BJ (cell line): Measurements from ENCODE around the gene GTF2IRD1. TPM values are rescaled to one million over a fixed set of nuclear protein-coding genes. Genes with fewer than 3 reads are reported as not detected.
"Not testable (repeated sequence)": the region's sequence is repeated elsewhere in the genome, so short reads cannot be mapped to it uniquely, and the experiment has no call there.

Experiments
- CTCF ChIA-PET: fragments of 350-600 bp; formaldehyde crosslinking; extraction: SDS; loops from one replicate; lab custom pipeline; 2021; ENCODE audit warnings: antibody characterized with exemption, inconsistent platforms; lab: Yijun Ruan, JAX
- POLR2A ChIA-PET: fragments of 300-600 bp; sonication (Branson Sonifier 250); formaldehyde crosslinking; extraction: SDS; loops from one replicate; lab custom pipeline; 2021; ENCODE audit warnings: antibody characterized with exemption; lab: Charles Lee
- DNase-seq: peaks from one replicate; pipeline ENCODE4 v3.0.0-alpha.2; 2011; ENCODE audit warnings: low read depth
- H3K27me3 ChIP-seq: 2 replicates; pipeline ENCODE4 v1.6.0; 2011; ENCODE audit warnings: low read length; ENCODE audit not compliant: control insufficient read depth, insufficient read depth
- H3K36me3 ChIP-seq: 2 replicates; pipeline ENCODE4 v1.5.1; 2011; ENCODE audit warnings: low read length; ENCODE audit not compliant: control insufficient read depth, insufficient read depth
- H3K4me3 ChIP-seq: 2 replicates; pipeline ENCODE4 v1.5.1; 2011; ENCODE audit warnings: low read depth, mild to moderate bottlenecking, control low read depth, low read length
- CTCF ChIP-seq: IDR thresholded peaks from 2 replicates; pipeline ENCODE4 v1.5.1; 2011; ENCODE audit warnings: low read depth, mild to moderate bottlenecking, control low read depth, inconsistent platforms, low read length, moderate library complexity; ENCODE audit not compliant: insufficient read depth
- polyA plus RNA-seq: library from polyadenylated mRNA; depleted of rRNA; stranded (reverse); fragments of >200 nt; gene quantifications from 2 replicates; pipeline ENCODE4 v1.2.3, GENCODE V29; 2011

The GTF2IRD1 gene
- polyA plus RNA-seq, 1 experiment: 29.0 TPM

DNA sequence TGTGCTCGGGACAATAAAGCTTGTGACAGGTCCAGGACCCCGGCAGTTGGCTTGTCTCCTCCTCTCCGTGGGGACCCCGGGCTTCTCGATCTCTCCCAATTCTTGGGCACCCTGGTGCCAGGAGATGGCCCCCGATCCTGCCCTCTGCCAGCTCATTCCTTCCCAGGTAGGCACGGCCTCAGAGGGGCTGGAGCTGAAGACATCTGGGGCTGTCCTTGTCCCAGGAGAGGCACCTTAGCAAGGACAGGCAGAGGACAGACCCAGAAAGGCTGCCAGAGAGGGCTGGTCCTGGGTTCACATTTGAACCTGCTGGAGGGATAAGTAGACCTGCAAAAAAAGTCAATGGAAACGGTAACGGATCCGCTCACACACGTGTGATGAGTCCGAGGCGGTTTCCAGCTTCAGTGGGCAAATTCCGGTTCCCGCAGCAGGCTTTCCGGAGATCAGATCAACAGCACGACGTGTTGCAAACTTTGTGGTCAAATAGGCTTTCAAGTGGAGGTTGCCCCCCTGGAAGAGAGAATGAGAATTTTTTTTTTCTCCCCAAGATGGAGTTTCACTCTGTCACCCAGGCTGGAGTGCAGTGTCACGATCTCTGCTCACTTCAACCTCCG, 47.7 kb upstream of the GTF2IRD1 start:
- Histone ChIP-seq H3K27me3 (no peaks in the 10 kb centered on the region), H3K36me3 (peaks cover 19% of the 10 kb centered on the region), H3K4me3 (no peak overlapping the region)
- no peak for DNase-seq
- ChIA-PET CTCF (interaction anchor here (0.8 to 22.8 kb wide), 7 partner anchors 10 to 205 kb away, joined by 3 to 416 read pairs (median 4); partner anchors contain the start of gene LAT2), POLR2A (no interaction called here)
- TF ChIP-seq CTCF: no peak

GRCh38 chr7:74407958-74408357, 45.7 kb upstream of the GTF2IRD1 start:
- no peak for TF ChIP-seq CTCF
- ChIA-PET CTCF (interaction anchor here (0.7 to 22.8 kb wide), 3 partner anchors 9 to 200 kb away, joined by 3 to 416 read pairs (median 8); partner anchors contain the start of gene LAT2), POLR2A (no interaction called here)
- H3K27me3 ChIP-seq: no peaks in the 10 kb centered on the region
- peaks cover 12% of the 10 kb centered on the region for H3K36me3 ChIP-seq
- DNase-seq: no peak
- H3K4me3 ChIP-seq: no peak overlapping the region

- no peaks in the 10 kb centered on the region for H3K27me3 ChIP-seq
- H3K36me3 ChIP-seq: peaks cover 8% of the 10 kb centered on the region
- no peak overlapping the region for H3K4me3 ChIP-seq
- POLR2A ChIA-PET: no interaction called here
- no peak for DNase-seq
- no peak for TF ChIP-seq CTCF
- CTCF ChIA-PET: interaction anchor here (0.6 to 3.7 kb wide), 3 partner anchors 9 to 203 kb away, joined by 3 to 18 read pairs (median 4); no protein-coding TSS in a partner anchor
Measured at GRCh38 chr7:74409571-74409970, 44.1 kb upstream of the GTF2IRD1 start.

DNA sequence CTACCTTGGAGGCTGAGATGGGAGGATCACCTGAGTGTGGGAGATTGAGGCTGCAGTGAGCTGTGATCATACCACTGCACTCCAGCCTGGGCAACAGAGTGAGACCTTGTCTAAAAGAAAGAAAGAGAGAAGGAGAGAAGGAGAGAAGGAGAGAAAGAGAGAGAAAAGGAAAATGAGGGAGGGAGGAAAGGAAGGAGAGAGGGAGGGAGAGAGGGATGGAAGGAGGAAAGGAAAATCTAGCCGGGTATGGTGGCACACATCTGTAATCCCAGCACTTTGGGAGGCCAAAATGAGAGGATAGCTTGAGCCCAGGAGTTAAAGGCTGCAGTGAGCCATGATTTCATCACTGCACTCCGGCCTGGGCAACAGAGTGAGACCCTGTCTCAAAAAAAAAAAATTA, 42.9 kb upstream of the GTF2IRD1 start:
- ChIA-PET CTCF (interaction anchor here (1.4 to 3.7 kb wide), 3 partner anchors 10 to 204 kb away, joined by 4 to 18 read pairs (median 5); no protein-coding TSS in a partner anchor), POLR2A (no interaction called here)
- Histone ChIP-seq H3K27me3 (no peaks in the 10 kb centered on the region), H3K4me3 (no peak overlapping the region), H3K36me3 (no peaks in the 10 kb centered on the region)
- DNase-seq: no peak
- TF ChIP-seq CTCF: no peak

GRCh38 chr7:74411571-74411970, 42.1 kb upstream of the GTF2IRD1 start:
- H3K27me3 ChIP-seq, POLR2A ChIA-PET, DNase-seq, H3K4me3 ChIP-seq, H3K36me3 ChIP-seq: not testable (repeated sequence)
- CTCF ChIA-PET: interaction anchor here (0.6 to 3.7 kb wide), 3 partner anchors 11 to 205 kb away, joined by 3 to 18 read pairs (median 5); no protein-coding TSS in a partner anchor

DNA sequence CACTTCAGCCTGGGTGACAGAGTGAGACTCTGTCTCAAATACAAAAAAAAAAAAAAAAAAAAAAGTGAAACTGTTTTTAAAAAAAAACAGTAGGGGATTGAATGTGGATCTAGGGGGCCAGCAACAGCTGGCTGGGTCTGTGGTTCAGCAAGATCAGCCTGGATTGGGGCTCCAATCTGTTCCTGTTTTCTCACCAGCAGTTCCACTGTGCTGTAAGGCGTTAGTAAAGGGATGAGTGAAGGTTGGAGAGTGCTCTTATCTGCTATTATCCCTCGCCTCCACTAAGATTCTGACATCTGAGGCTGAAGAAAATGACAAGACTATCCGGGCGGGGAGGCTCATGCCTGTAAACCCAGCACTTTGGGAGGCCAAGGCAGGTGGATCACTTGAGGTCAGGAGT, 41.6 kb upstream of the GTF2IRD1 start:
- POLR2A ChIA-PET: no interaction called here
- DNase-seq: no peak
- H3K4me3 ChIP-seq: no peak overlapping the region
- H3K27me3 ChIP-seq: no peaks in the 10 kb centered on the region
- CTCF ChIA-PET: interaction anchor here (0.6 to 3.7 kb wide), 5 partner anchors 11 to 205 kb away, joined by 3 to 18 read pairs (median 8); no protein-coding TSS in a partner anchor
- TF ChIP-seq CTCF: no peak
- H3K36me3 ChIP-seq: no peaks in the 10 kb centered on the region
